ENCODE results near the gene OR2AG1. TPM values are rescaled to one million over a fixed set of nuclear protein-coding genes. Genes with fewer than 3 reads are reported as not detected.

The OR2AG1 gene
- total RNA-seq, 2 experiments from 2014 or later: not detected

DNA sequence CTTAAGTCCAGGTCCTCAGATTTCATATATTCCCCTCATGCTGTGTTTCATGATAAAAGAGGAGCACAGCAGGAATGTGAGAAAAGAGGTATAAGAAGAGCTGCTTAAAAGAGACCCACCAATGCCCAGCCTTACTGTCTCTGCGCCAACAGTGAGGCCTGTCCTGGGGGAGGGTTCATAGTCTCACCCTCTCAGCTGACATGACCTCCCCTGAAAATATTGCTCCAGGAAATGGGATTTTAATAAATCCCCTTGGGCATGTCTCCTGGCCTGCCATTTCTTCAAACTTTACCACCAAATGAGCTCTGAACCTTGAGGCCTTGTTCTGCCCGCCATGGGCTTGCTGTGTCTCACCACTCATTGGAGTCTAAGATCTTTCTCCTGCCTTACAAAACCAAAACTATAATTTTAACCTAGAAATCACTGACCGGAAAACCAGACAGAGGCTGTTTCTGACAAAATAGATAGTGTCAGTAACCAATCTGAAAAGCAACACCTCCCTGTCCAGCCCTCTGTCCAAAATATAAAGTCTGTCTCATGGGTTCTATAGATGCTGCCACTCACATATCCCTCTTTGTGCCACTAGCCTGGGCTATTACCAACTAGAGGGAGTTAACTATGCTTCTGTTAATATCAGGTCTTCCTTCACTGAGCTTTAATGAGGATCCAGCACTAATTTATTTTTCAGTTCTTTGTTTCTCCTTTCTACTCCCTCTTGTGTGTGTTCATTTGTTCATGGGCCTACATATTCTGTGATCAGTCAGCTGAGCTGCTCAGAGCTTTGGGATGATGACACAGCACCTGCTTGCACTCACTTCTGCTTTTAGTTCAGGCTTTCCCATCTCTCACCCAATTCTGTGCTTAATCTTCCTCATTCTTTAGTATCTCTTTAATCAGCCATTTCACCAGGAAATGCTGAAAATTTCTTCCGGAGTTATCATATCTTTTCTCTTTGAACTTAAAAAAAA is 10.6 kb upstream of the OR2AG1 start, which contains the start of gene OR2AG2:
TSS of gene OR2AG2 (minus strand) at position 51 of the 968 bp plus-strand sequence. CDS start 3,019 bp downstream, outside the sequence.
- no peaks in the 10 kb centered on the region for H3K9me3 Mint-ChIP-seq

GRCh38 chr11:6778518-6778917 is 4.3 kb upstream of the OR2AG1 start:
- DNase-seq (no peak), ATAC-seq (no peak)
- TF ChIP-seq CTCF (IDR thresholded peaks at IDR 0.05): no peak
- no peaks in the 10 kb centered on the region for H3K36me3 Mint-ChIP-seq (ENCODE audit: low read depth)
- H3K4me1 Mint-ChIP-seq (ENCODE audit: low read depth): no peaks in the 10 kb centered on the region
- H3K4me3 Mint-ChIP-seq: no peak overlapping the region
- peaks cover 2% of the 10 kb centered on the region for H3K27me3 Mint-ChIP-seq
- ChIA-PET POLR2A (no interaction called here), CTCF (interaction anchor here (0.6 to 1.3 kb wide), 4 partner anchors 20 to 269 kb away, joined by 3 to 6 read pairs (median 4); no protein-coding TSS in a partner anchor)
- no peak overlapping the region for H3K27ac Mint-ChIP-seq
- intact Hi-C loops (cut with micrococcal nuclease): no loop called here
- H3K9me3 Mint-ChIP-seq: no peaks in the 10 kb centered on the region

More for the DNA sequence above, 10.6 kb upstream of the OR2AG1 start, which contains the start of gene OR2AG2:
- ChIA-PET POLR2A (no interaction called here), CTCF (interaction anchor here (0.9 to 2.4 kb wide), 4 partner anchors 13 to 40 kb away, joined by 3 to 10 read pairs (median 4); no protein-coding TSS in a partner anchor)
- H3K27me3 Mint-ChIP-seq: peaks cover under 1% of the 10 kb centered on the region
- H3K4me1 Mint-ChIP-seq (ENCODE audit: low read depth): no peaks in the 10 kb centered on the region
- intact Hi-C loops (cut with micrococcal nuclease): no loop called here
- DNase-seq: no peak
- no peak within 1 kb of the TSS for H3K4me3 Mint-ChIP-seq
- ATAC-seq: no peak
- H3K27ac Mint-ChIP-seq: no peak within 1 kb of the TSS
- H3K36me3 Mint-ChIP-seq (ENCODE audit: low read depth): no peaks in the 10 kb centered on the region
- TF ChIP-seq CTCF (IDR thresholded peaks at IDR 0.05): no peak

DNA sequence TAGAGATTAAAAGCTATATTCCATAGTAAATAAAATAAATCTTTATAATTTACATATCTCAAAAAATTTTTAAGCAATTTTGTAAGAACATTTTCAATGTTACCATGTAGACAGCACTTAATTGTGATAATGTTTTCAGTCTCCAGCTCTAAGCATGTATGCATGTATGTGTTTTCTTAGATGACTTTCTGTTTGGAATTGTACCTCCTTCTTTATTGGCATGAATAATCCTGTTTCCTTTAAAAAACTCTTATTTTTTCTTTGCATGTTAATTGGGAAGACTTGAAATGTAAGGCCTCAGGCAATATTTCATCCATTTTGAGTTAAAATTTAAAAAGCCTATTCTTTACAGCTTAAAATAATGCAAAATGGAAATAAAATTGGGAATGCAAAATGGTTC is 2.0 kb upstream of the OR2AG1 start:
- H3K27ac Mint-ChIP-seq: no peak overlapping the region
- peaks cover 2% of the 10 kb centered on the region for H3K27me3 Mint-ChIP-seq
- DNase-seq (no peak), ATAC-seq (no peak)
- CTCF ChIA-PET: interaction anchor here (0.7 to 1.3 kb wide), 2 partner anchors 23 to 32 kb away, joined by 3 to 4 read pairs; no protein-coding TSS in a partner anchor
- no peaks in the 10 kb centered on the region for H3K4me1 Mint-ChIP-seq (ENCODE audit: low read depth)
- H3K36me3 Mint-ChIP-seq (ENCODE audit: low read depth): no peaks in the 10 kb centered on the region
- POLR2A ChIA-PET: no interaction called here
- H3K4me3 Mint-ChIP-seq: no peak overlapping the region
- no peaks in the 10 kb centered on the region for H3K9me3 Mint-ChIP-seq
- intact Hi-C loops (cut with micrococcal nuclease): no loop called here
- no peak for TF ChIP-seq CTCF (IDR thresholded peaks at IDR 0.05)

DNA sequence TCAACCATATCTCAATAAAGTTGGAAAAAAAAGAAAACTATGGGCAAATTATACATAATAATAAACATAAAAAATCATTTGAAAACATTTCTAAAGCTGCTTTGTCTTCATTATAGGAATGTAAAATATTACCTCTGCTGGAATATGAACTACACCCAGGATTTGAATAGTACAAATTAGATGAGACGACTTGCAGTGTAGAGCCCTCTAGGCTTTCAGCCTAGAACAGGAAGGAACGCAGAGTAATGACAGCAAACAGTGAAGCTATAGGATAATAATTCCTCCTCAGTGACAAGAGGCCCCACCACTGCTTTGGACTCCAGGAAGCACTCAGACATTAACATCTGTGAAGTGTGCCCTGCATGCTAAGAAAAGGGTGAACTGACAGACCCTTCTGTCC is 7.7 kb downstream of the OR2AG1 start:
- ChIA-PET CTCF (interaction anchor here (2.9 kb wide), 1 partner anchor 21 kb away, joined by 12 read pairs; no protein-coding TSS in a partner anchor), POLR2A (no interaction called here)
- H3K4me3 Mint-ChIP-seq: no peak overlapping the region
- no peaks in the 10 kb centered on the region for H3K9me3 Mint-ChIP-seq
- no peaks in the 10 kb centered on the region for H3K4me1 Mint-ChIP-seq (ENCODE audit: low read depth)
- no peak for TF ChIP-seq CTCF (IDR thresholded peaks at IDR 0.05)
- H3K36me3 Mint-ChIP-seq (ENCODE audit: low read depth): no peaks in the 10 kb centered on the region
- no peak overlapping the region for H3K27ac Mint-ChIP-seq
- no peak for ATAC-seq
- H3K27me3 Mint-ChIP-seq: peaks cover 6% of the 10 kb centered on the region
- no peak for DNase-seq
- intact Hi-C loops (cut with micrococcal nuclease): no loop called here

DNA sequence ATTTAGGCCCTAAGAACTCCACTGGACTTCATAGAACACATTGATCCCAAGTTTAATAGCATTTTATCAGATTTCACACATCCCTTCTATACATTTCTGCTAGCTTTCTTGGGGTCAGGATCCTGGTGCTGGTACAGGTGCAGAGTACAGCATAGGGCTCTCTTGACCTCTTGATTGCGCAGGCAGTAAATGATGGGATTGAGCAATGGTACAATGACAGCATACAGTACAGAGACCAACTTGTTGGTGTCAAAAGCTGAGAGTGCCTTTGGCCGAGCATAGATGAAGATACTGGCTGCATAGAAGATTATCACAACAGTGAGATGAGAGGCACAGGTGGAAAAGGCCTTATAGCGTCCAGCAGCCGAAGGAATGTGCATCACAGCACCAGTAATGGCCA is 11.8 kb downstream of the OR2AG1 start:
- ATAC-seq: no peak
- Mint-ChIP-seq H3K9me3 (no peaks in the 10 kb centered on the region), H3K27me3 (peaks cover under 1% of the 10 kb centered on the region), H3K36me3 (ENCODE audit: low read depth) (no peaks in the 10 kb centered on the region), H3K4me1 (ENCODE audit: low read depth) (no peaks in the 10 kb centered on the region), H3K4me3 (no peak overlapping the region), H3K27ac (no peak overlapping the region)
- no peak for DNase-seq
- TF ChIP-seq CTCF (IDR thresholded peaks at IDR 0.05): no peak
- ChIA-PET CTCF (interaction anchor here (5.4 kb wide), 1 partner anchor 18 kb away, joined by 25 read pairs; no protein-coding TSS in a partner anchor), POLR2A (no interaction called here)
- intact Hi-C loops (cut with micrococcal nuclease): no loop called here
